ENCODE results near the gene PDCD4. TPM values are rescaled to one million over a fixed set of nuclear protein-coding genes. Genes with fewer than 3 reads are reported as not detected.
A peak's percentile ranks its signal among the peaks of the same experiment; 100 is the strongest.

The PDCD4 gene
- total and polyA plus RNA-seq, 10 of the 15 experiments (the other 5 are each of a cell fraction or from before 2014, with no cell fraction given) = 101 to 372 (median 171) TPM

DNA sequence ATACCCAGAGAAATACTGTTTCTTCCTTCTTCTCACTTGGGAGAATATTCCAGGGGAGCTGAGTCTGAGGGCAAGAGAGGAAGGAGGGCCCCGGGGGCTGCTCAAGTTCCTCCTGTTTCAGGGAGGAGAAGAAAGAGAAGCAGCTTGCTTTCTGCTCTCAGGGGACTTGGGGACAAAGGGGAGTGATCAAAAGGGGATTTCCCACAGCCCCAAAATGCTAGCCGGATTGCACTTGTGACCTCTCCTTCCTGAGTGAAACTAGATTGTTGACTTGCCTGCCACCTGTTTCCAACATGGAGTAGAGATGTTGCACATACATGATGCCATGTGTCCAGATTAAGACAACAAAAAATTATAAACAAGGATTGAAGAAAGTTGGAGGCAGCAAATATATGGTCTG, 28.7 kb upstream of the PDCD4 start (continued):
- TF ChIP-seq, protein P1, sequence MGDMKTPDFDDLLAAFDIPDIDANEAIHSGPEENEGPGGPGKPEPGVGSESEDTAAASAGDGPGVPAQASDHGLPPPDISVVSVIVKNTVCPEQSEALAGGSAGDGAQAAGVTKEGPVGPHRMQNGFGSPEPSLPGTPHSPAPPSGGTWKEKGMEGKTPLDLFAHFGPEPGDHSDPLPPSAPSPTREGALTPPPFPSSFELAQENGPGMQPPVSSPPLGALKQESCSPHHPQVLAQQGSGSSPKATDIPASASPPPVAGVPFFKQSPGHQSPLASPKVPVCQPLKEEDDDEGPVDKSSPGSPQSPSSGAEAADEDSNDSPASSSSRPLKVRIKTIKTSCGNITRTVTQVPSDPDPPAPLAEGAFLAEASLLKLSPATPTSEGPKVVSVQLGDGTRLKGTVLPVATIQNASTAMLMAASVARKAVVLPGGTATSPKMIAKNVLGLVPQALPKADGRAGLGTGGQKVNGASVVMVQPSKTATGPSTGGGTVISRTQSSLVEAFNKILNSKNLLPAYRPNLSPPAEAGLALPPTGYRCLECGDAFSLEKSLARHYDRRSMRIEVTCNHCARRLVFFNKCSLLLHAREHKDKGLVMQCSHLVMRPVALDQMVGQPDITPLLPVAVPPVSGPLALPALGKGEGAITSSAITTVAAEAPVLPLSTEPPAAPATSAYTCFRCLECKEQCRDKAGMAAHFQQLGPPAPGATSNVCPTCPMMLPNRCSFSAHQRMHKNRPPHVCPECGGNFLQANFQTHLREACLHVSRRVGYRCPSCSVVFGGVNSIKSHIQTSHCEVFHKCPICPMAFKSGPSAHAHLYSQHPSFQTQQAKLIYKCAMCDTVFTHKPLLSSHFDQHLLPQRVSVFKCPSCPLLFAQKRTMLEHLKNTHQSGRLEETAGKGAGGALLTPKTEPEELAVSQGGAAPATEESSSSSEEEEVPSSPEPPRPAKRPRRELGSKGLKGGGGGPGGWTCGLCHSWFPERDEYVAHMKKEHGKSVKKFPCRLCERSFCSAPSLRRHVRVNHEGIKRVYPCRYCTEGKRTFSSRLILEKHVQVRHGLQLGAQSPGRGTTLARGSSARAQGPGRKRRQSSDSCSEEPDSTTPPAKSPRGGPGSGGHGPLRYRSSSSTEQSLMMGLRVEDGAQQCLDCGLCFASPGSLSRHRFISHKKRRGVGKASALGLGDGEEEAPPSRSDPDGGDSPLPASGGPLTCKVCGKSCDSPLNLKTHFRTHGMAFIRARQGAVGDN (IDR thresholded peaks at IDR 0.05) = peak; percentile 87
- TF ChIP-seq CREB1 (IDR thresholded peaks at IDR 0.05; ENCODE audit: low read depth) (0 out of 2 replicates have a peak, but pooled peaks have one; percentile 59), STAT1 (conservative IDR thresholded peaks at IDR 0.05) (no peak), FOXM1 (IDR thresholded peaks at IDR 0.05; ENCODE audit: low read depth, low read length) (peak; percentile 95), ZNF384 (IDR thresholded peaks at IDR 0.05; ENCODE audit: borderline replicate concordance, low read depth, low read length) (no peak), MEF2B (IDR thresholded peaks at IDR 0.05; ENCODE audit: partially characterized antibody, poor library complexity, severe bottlenecking) (peak; percentile 99), TCF7 (IDR thresholded peaks at IDR 0.05; ENCODE audit: borderline replicate concordance) (peak; percentile 80), HCFC1 (IDR thresholded peaks at IDR 0.05; ENCODE audit: low read length) (no peak), RAD21 (IDR thresholded peaks at IDR 0.05; ENCODE audit: insufficient read depth, low read depth, low read length) (peak; percentile 37; the same call in 1 of the 2 replicates), ZNF217 (IDR thresholded peaks at IDR 0.05) (no peak), POLR2AphosphoS2 (IDR thresholded peaks at IDR 0.05; ENCODE audit: low read depth, low read length) (no peak), RFX5 (IDR thresholded peaks at IDR 0.05; ENCODE audit: low read depth, low read length) (no peak), ESRRA (IDR thresholded peaks at IDR 0.05; ENCODE audit: low read length) (no peak)
- TF ChIP-seq, protein P2, sequence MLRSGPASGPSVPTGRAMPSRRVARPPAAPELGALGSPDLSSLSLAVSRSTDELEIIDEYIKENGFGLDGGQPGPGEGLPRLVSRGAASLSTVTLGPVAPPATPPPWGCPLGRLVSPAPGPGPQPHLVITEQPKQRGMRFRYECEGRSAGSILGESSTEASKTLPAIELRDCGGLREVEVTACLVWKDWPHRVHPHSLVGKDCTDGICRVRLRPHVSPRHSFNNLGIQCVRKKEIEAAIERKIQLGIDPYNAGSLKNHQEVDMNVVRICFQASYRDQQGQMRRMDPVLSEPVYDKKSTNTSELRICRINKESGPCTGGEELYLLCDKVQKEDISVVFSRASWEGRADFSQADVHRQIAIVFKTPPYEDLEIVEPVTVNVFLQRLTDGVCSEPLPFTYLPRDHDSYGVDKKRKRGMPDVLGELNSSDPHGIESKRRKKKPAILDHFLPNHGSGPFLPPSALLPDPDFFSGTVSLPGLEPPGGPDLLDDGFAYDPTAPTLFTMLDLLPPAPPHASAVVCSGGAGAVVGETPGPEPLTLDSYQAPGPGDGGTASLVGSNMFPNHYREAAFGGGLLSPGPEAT (IDR thresholded peaks at IDR 0.05; ENCODE audit: low read depth) = peak; percentile 97
- TF ChIP-seq, protein P3, sequence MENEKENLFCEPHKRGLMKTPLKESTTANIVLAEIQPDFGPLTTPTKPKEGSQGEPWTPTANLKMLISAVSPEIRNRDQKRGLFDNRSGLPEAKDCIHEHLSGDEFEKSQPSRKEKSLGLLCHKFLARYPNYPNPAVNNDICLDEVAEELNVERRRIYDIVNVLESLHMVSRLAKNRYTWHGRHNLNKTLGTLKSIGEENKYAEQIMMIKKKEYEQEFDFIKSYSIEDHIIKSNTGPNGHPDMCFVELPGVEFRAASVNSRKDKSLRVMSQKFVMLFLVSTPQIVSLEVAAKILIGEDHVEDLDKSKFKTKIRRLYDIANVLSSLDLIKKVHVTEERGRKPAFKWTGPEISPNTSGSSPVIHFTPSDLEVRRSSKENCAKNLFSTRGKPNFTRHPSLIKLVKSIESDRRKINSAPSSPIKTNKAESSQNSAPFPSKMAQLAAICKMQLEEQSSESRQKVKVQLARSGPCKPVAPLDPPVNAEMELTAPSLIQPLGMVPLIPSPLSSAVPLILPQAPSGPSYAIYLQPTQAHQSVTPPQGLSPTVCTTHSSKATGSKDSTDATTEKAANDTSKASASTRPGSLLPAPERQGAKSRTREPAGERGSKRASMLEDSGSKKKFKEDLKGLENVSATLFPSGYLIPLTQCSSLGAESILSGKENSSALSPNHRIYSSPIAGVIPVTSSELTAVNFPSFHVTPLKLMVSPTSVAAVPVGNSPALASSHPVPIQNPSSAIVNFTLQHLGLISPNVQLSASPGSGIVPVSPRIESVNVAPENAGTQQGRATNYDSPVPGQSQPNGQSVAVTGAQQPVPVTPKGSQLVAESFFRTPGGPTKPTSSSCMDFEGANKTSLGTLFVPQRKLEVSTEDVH (IDR thresholded peaks at IDR 0.05; ENCODE audit: low read depth, partially characterized antibody) = no peak
- TF ChIP-seq, protein P4, sequence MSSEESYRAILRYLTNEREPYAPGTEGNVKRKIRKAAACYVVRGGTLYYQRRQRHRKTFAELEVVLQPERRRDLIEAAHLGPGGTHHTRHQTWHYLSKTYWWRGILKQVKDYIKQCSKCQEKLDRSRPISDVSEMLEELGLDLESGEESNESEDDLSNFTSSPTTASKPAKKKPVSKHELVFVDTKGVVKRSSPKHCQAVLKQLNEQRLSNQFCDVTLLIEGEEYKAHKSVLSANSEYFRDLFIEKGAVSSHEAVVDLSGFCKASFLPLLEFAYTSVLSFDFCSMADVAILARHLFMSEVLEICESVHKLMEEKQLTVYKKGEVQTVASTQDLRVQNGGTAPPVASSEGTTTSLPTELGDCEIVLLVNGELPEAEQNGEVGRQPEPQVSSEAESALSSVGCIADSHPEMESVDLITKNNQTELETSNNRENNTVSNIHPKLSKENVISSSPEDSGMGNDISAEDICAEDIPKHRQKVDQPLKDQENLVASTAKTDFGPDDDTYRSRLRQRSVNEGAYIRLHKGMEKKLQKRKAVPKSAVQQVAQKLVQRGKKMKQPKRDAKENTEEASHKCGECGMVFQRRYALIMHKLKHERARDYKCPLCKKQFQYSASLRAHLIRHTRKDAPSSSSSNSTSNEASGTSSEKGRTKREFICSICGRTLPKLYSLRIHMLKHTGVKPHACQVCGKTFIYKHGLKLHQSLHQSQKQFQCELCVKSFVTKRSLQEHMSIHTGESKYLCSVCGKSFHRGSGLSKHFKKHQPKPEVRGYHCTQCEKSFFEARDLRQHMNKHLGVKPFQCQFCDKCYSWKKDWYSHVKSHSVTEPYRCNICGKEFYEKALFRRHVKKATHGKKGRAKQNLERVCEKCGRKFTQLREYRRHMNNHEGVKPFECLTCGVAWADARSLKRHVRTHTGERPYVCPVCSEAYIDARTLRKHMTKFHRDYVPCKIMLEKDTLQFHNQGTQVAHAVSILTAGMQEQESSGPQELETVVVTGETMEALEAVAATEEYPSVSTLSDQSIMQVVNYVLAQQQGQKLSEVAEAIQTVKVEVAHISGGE (CRISPR knock-in tag; IDR thresholded peaks at IDR 0.05) = no peak

Measured in GM12878 (cell line).